Stimulated activated CD4-positive, alpha-beta T cell treated with anti-CD3 and anti-CD28 coated beads, Interleukin-1b, Interleukin-23, amount 100 ng/mL, for 1 hour (primary cell): ENCODE measurements around the gene GPR150.

ENCODE experiments used
- DNase-seq, 2 donors: peaks; one replicate each; pipeline ENCODE4 v3.0.0-alpha.2; 2020; ENCODE audit warnings: low read depth in 2 of 2

GPR150 gene

DNA sequence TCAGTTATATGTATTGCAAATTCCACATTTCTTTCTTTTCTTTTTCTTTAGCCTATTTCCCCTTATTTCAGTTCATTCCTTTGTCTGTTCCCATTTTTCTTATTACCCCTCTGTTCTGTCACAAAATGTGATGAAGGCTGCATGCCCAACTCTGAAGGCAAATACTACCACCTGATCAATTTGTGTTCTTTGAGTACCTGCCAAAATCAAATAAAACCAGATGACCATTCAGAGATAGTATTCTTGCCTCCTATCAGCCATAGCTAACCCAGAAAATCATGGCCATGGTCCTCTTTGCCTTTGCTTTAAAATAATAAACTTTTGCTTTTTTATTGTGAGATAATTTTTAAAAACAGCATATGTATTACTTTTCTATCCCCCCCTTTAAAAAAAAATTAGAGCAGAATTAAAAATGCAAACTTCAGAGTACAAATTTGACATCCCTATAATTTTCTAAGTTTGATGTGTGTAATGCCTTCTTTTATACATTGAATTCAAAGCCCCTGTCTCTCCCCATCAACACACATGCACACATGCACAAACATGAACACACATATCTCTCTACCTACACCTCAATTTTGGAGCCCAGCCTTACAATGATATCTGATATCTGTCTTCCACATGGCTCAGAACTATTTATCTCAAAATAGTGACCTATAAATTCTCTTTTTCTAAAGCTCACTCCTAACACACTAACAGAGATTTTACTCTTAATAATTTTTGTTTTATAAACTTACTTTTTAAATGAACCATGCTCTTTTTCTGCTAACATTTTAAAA, 30.1 kb downstream of the GPR150 start:
- no peak for DNase-seq

DNA sequence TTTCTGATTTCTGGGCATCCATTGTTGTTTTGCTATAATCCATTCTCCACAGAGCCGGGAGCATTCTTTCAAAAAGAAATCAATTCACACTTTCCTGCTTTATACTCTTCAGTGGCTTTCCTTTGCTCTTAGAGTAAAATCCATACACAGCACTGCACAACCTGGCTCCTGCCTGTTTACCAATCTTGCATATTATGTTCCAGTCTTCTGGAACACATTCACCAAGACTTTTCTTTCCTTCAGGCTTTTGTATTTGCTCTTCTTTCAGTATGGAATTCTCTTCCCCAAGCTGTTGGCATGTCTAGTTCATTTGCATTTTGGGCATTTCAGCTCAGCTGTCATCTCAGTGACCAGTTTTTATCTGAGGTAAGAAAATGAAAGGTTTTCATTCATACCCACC, 33.0 kb downstream of the GPR150 start:
- DNase-seq = no peak

DNA sequence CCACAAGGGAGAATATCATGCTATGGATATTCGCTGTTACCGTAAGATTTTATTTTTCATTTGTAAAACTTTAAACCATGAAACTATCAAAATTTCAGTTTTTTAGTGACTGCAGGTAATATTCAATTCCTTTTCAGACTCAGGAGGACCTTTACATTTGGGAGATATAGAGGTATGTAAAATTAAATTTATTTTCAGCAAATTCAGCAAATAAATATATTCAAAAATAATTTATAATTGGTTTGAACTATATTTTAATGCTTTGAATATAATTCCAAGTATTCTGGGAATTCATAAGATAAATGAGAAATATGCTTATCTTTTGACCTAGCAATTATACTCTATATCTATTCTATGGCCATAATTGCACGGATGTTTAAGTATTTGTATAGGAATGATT, 34.3 kb downstream of the GPR150 start:
- DNase-seq = no peak

DNA sequence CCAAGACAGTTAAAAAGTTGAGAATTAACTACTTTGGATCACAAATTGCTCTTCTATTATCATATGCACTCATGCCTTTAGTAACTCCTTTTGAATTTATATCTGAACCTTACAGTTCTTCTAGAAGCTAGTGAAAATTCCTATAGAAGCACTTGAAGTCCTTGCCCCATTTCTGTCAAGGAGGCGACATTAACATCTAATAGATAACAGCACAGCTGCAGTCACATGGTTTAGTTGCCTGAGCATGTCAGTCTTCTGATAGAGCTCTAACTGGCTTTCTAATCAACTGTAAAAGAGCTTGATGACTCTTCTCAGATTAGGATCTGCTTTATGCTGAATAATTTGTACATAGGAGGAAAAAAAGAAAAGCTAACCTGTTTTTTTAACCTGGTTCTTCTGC, 35.7 kb downstream of the GPR150 start:
- no peak for DNase-seq

DNA sequence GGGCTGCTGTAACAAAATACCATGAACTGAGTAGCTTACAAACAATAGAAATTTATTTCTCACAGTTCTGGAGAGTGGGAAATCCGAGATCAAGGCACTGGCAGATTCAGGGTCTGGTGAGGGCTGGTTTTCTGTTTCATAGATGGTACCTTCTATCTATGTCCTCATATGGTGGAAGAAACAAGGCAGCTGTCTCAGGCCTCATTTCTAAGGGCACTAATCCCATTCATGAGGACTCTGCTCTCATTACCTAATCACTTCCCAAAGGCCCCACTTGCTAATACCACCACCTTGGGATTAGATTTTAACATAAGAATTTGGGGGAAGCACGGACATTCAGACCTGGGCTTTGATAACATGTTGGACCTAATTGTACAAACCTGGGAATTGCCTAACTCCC, 40.2 kb downstream of the GPR150 start:
- DNase-seq = no peak

DNA sequence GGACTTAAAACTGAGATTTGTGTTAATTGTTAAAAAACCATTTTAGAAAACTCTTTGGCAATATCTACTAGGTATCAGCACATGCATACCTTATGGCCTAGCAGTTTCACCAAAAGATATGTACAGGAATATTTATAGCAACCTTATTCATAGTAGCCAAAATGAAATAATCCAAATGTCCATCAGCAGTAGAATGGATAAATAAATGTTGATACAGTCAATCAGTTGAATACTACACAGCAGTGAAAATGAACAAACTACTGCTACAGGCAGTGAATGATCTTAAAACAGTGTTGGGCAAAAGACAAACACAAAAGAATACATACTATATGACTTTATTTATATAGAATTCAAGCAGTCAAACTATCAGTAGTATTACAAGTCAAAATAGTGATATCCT, 43.1 kb downstream of the GPR150 start:
- DNase-seq = no peak

DNA sequence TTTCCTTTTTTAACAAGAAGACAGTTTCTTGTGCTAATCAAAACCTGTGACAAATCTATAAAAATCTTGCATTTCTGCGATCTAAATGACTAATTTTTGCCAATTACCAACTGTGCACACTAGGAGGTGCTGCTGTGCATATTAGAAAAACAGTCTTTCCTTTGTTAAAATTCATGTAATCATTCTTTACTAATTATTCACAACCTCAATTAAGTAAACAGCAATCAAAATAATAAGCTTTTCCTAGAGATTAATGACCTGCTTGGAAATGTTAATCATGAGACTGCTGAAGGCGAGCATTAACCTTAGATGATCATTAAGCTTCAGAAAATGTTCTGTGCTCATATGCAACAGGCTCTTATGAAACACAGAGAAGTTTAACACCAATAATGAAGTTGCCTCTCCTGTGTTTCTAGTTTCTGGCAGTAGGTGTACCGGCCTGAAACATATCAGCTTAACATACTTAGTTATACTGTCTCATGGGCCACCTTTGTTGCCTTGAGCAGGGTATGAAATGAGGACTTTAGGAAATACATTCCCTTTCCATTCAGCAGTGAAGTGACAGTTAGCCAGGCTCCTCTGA, 44.4 kb downstream of the GPR150 start:
- DNase-seq = no peak

DNA sequence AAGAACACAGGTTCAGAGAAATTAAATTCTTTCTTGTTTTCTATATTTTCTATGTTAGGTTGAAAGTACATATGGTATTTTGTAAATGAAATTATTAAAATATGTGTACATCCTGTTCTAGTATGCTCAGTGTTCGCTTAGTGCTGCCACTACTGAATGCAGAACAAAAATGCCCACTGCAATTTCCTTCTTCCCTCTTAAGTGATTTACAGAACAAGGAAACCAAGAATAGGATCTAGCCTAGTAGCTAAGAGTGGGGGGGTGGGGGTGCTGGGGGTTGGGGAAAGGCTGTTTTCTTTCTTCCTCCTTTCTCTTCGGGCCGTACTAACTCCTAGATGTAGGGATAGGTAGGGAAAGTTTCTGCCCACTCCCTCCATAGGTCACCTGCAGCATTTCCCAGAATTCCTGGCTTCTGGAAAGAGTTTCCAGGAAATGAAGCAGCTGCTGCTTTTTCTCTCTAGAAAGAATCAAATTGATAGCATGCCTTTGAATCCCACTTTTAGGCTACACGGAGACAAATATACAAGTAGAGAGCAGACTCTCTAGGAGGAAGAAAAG, 47.3 kb downstream of the GPR150 start:
- DNase-seq = no peak

DNA sequence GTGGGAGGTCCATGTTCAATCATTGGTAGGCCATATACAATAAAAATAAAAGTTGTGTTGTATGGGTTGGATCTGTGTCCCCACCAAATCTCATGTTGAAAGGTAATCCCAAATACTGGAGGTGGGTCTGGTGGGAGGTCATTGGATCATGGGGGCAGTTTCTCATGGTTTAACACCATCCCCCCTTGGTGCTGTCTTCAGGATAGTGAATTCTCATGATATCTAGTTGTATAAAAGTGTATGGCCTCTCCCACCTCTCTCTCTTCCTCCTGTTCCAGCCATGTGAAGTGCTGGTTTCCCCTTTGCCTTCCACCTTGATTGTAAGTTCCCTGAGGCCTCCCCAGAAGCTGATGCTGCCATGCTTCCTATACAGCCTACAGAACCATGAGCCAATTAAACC, 47.8 kb downstream of the GPR150 start:
- no peak for DNase-seq

DNA sequence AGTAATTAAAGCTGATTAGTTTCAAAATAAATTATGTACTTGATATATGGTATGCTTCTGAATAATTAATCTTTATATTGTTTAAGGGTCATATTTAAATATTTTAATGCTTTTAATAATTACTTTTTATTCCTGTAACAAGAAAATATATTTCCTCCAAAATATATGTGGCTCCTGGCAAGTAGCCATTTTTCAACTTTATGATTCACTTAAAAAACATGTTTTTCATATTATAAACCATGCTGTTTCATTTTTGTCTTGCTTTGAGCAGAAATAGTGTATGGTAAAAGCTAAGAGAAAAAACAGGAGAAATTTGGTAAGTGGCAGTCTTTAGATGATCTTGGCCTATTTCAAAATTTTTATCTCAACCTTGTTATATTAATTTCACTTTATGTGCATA, 48.3 kb downstream of the GPR150 start:
- no peak for DNase-seq

DNA sequence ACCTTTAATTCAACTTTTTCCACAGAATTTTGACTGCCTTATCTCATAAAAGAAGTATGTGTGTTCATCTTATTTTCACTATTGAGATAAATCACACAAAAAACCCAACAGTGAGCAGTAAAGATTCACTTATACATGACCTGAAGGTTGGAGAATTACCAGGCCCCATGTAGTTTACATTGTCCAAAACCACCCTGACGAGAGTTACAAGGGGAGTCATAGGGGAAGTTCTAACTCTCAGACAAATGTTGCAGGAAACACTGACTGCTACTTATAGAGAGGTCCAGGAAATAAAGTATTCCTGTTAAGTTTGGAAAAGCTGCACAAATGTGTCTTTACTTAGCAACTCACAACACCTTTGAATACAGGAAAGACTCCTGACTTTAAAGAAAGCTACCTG, 48.8 kb downstream of the GPR150 start:
- DNase-seq = no peak

DNA sequence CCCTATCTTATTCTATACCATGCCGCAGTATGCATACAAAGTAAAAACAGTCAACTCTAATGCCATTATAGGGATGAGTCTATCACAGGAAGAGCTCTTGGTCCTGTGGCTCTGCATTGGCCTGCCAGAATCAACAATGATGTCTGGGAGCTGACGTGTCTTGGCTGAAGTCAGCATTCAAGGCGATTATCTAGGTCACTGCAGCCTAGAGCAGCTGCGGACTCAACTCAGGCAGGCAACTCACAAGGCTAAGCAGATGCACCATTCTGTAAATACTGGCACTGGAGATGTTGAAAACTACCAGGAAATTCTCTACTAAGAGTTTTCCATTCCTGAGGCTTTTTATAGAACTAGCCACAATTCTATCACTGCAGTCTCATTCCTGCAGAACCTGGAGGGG, 49.7 kb downstream of the GPR150 start:
- DNase-seq = no peak

DNA sequence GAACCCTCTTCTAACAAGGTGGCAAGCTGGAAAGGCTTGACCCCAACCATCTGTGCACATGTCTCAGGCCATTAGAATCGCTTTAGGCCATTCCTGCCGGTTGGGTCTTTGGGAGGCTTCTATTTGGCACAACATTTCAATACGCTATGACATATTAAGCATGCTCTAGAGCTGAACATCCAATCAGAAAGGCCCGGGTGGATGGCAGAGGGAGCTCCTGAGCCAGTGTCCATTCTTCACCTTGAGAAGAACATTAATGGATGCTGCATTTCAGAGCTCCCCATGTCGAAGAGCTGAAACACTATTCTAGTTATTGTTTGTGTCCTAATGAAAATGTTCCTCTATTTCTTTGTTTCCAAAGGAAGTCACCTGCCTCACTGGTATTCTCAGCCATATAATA, 50.1 kb downstream of the GPR150 start:
- no peak for DNase-seq

DNA sequence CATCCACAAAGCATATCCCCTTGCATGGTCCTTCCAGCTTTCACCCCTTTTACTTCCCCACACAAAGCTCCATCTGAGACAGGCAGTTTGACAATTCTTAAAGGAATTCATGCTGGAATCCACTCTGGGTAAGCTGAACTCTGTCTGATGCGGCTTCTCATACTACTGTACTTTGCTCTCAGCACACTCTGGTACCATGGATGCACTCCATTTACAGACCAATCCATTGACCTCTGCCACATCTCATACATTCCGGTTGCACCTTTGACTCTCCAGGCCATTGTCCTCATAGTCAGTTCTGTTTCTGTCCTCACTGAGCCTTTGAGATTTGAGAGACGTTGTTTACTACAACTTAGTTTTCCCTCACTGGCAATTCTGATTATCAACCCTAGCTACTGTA, 50.7 kb downstream of the GPR150 start:
- DNase-seq = no peak
